ENCODE measurements around the gene ARMCX2. TPM values are rescaled to one million over a fixed set of nuclear protein-coding genes. Genes with fewer than 3 reads are reported as not detected.

The ARMCX2 gene
- total RNA-seq, 4 donors from 2014 or later = 16.4 to 105 (median 55.6) TPM

DNA sequence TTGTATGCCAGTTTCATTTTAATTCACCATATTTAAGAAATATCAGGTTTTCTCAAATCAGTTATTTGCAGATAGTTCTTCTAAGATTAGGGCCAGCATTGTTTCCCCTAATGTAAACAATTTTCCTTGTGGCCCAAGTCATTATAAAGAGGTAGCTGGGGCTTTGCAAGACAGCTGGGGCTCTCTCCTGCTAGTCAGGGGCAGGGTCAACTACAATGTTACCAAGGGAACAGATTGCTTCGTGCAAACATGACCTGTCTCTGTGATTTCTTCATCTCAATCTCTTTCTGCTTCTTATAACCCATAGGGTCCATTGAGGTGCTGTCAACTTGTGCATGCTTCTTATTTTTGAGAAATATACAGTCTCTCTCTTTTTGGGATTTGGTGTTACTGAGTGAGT is 53.9 kb downstream of the ARMCX2 start:
- TF ChIP-seq, protein P1, sequence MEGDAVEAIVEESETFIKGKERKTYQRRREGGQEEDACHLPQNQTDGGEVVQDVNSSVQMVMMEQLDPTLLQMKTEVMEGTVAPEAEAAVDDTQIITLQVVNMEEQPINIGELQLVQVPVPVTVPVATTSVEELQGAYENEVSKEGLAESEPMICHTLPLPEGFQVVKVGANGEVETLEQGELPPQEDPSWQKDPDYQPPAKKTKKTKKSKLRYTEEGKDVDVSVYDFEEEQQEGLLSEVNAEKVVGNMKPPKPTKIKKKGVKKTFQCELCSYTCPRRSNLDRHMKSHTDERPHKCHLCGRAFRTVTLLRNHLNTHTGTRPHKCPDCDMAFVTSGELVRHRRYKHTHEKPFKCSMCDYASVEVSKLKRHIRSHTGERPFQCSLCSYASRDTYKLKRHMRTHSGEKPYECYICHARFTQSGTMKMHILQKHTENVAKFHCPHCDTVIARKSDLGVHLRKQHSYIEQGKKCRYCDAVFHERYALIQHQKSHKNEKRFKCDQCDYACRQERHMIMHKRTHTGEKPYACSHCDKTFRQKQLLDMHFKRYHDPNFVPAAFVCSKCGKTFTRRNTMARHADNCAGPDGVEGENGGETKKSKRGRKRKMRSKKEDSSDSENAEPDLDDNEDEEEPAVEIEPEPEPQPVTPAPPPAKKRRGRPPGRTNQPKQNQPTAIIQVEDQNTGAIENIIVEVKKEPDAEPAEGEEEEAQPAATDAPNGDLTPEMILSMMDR (IDR thresholded peaks at IDR 0.05) = no peak
- no peak for TF ChIP-seq POLR2A (IDR thresholded peaks at IDR 0.05)

More for the DNA sequence above, 53.9 kb downstream of the ARMCX2 start:
- Histone ChIP-seq H3K27me3 (peaks cover 0 to 4% of the 10 kb centered on the region in 2 donors), H3K9me3 (no peaks in the 10 kb centered on the region), H3K4me1 (no peaks in the 10 kb centered on the region), H3K4me3 (no peak overlapping the region), H3K27ac (no peak overlapping the region), H3K36me3 (no peaks in the 10 kb centered on the region)
- intact Hi-C loops (cut with DNase I; ENCODE audit: low total_unique reads) = no loop called here
- DNase-seq = no peak

Small RNA genes lying within 50 kb of the gene (small RNA-seq; reads per million reads assigned to genes)
- gene RNU6-30P (not detected), gene RNU6-587P (not detected)

Other genes starting within 250 kb of the ARMCX2 start
- gene ARMCX4, start 174.4 kb downstream of the ARMCX2 start, total RNA-seq = 10 to 100 TPM in 3 of 4 donors, 1 to 10 TPM in 1; 3.2 to 34.4 (median 23.0) TPM
- gene ARMCX1, start 109.3 kb downstream of the ARMCX2 start, total RNA-seq = 10 to 100 TPM; 38.9 to 72.8 (median 42.1) TPM
- 10 to 100 TPM in 3 of 4 donors, 1 to 10 TPM in 1; 5.1 to 43.6 (median 38.0) TPM for gene ARMCX6, start 41.9 kb downstream of the ARMCX2 start, total RNA-seq
- gene ARMCX3, start 36.7 kb downstream of the ARMCX2 start, total RNA-seq = 100 to 1,000 TPM in 1 of 4 donors, 10 to 100 TPM in 3; 35.1 to 116 (median 53.5) TPM

Measured in uterus (tissue), 4 donors.